ENCODE measurements around the gene ATP10A. TPM values are rescaled to one million over a fixed set of nuclear protein-coding genes. Genes with fewer than 3 reads are reported as not detected.

The ATP10A gene
- total RNA-seq, 1 experiment from 2014 or later = 1.3 TPM

DNA sequence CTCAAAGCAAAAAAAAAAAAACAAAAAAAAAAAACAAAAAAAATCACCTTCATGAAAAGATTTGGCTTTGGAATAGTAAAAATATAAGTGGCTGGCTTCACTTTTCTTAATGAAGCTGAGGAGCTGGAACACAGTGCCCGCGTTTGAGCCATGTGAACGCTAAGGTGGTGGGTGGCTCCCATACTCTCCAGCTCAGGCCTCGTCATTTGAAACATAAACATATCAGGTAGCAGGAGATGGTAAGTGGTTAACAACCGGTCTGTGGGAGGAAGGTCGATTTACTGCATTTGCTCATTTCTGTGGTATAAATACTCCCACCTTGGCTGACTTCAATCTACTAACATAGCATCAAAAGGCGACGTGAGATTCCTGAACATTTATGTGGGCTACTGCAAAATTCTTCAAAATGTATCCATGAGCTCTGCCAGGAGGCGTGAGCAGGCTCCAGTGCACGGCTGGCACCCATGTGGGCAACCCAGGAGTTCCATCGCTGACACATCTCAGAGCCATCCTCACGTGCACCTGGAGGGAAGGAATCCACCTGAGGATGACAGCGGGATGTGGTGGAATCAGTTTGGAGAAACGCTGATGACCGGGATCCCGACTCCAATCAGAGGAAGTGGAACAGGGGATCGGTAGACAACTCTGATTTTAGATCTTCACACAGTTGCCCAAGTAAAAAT is 157.6 kb downstream of the ATP10A start:
- no peak for DNase-seq (ENCODE audit: low spot score)

DNA sequence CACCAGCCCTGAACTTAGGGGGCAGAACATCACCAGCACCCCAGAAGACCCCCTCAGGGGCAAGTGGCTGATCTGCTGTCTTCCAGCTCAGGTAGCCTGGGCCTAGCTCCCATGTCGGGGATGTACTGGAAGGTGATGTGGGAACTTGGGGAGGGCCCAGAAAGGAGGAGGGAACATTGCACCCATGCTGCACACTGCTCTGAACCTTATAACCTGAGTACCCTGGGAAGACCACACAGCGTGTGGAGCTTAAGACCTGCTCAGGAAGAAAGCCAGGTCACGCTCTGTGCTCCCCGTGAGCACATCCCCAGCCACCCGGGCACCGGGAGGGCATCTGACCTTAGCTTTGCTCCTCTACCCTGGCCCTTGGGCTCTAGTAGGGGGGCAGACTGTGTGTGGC is 159.4 kb downstream of the ATP10A start:
- no peak for DNase-seq (ENCODE audit: low spot score)

DNA sequence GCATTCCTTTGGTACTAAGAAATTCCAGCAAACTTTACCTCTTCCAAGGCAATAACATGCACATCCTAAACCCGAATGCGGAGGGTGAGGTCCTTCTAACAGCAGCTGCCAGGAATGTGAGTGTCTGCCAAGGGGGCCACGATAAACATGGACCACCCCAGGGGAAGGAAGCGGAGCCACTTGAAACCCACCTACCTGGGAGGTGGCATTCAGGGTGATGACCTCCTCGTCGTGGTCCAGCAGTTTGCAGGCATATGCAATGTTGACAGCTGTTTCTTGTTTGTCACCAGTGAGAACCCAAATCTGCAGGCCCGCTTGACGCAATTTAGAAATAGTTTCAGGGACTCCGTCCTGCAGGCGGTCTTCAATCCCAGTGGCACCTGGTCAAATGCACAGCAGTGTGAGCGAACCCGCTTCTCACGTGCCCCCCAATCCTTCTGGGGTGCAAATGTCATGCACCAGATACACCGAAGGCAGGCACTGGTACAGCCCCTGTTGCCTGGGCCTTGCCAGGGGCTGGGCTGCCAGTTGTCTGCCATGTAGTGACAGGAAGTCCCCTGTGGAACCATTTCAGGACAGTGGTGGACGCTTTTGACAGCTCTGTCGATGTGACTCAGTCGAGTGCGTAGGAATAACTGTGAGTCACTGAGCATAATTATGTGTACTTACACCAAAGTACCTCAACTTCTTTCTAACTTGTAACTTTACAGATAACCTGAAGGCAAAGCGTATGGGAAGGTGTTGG is 161.2 kb downstream of the ATP10A start:
- no peak for DNase-seq (ENCODE audit: low spot score)

DNA sequence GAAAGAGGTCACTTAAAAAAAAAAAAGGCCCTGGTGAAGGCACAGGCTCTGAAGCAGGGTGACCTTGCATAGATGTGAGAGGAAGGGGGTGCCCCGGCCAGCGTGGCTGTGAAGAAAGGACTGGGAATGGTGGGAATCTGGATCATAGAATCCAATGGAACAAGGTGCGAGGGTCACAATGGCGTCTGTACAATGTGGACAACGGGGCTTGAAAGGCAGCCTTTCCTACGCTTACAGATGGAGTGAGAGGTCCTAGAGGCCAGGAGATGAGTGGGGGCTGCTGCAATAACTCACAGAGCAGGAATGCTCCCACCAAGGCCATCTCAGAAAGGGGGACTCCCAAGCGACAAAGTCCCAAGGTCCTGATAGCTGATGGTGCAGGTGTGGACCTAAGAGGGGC is 162.2 kb downstream of the ATP10A start:
- no peak for DNase-seq (ENCODE audit: low spot score)

DNA sequence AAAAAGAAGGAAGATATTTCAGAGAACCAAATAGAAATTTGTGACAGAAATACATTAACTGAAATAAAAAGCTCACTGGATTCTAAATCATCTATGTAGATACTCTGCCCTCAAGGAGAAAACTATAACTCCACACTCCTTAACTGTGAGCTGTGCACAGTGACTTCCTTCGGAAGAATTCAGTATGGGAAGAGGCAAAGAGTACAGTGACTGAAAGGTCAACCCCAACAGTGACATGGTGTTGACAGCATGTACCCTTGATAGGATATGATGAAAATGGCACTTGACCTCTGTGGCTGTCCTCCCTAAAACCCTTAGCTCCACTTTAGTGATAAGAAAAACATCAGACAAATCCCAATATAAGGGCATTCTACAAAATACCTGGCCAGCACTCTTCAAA is 165.5 kb downstream of the ATP10A start:
- DNase-seq (ENCODE audit: low spot score) = no peak

DNA sequence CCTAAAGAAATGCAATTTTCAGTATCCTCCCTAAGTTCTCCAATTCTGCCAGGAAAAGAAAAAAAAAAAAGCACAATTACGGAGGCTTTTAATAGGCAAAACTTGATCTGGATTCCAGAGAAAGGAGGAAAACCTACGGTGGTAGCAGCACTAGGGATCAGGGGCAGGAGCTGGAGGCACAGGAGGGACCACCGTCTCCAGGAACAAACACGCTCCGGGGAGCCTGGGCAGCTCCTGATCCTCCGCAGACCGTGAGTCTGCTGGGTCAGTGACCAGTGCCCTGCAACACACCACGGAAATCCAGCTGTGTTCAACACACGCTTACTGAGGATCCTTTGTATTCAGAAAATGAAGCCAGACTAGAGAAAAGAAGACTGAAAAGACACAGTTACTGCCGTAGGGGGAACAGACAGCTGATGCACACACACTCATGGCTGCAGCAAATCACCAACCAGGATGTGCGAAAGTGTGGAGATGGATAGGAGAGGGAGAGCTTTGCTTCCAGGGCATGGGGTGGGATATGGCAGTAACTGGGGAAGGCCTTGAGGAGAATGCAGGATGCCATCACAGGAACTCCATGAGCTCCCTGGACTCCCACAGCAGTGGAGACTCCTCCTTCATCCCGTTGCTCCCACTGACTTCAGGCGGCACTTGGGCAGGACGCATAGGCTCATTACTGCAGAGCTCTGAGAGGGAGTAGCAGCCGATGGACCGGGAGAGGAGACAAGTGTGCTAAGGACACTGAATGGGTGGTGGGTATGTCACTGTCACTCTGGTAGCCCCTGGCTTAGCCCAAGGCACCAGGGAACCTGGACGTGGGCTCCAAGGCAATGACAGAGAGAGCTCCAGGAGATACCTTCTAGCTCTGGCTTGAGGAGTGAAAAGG is 167.0 kb downstream of the ATP10A start:
- DNase-seq (ENCODE audit: low spot score) = no peak

DNA sequence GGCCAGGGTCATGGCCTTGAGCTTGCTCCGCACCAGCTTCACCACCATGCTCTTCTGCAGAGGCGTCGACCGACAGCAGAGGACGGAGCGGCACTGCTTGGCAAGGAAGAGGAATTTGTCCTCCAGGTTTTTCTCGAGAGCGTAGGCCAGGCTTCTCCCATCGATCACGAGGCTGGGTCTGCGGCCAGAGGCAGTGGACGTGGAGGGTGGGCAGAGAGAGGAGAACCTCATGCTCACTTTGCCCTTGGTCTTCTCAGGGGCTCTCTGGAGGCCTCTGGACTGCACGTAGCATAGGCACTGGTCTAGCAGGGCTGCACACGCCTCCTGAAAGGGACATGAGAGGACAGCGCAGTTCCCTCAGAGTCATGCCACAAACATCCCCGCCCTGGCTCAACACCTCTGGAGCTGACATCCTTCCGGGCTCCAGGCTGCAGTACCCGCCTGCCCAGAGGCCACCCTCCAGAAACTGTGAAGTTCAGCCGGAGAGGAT is 168.3 kb downstream of the ATP10A start:
- no peak for DNase-seq (ENCODE audit: low spot score)

DNA sequence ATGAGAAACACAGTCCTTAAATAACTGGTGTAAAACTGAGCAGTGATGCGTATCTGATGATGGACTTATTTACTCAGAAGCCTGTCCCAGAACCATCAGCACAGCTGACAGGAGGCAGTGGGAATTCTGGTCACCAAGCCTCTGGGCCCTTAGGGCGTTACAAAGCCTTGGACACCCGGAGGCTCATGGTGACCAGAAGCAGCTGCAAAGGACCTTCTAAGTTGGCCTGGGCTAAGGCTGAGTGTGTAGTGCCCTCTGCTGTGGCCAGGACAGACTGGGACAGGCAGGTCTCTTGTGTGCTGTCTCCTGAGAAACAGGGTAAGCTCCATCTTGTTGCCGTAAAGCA is 168.9 kb downstream of the ATP10A start:
- no peak for DNase-seq (ENCODE audit: low spot score)

DNA sequence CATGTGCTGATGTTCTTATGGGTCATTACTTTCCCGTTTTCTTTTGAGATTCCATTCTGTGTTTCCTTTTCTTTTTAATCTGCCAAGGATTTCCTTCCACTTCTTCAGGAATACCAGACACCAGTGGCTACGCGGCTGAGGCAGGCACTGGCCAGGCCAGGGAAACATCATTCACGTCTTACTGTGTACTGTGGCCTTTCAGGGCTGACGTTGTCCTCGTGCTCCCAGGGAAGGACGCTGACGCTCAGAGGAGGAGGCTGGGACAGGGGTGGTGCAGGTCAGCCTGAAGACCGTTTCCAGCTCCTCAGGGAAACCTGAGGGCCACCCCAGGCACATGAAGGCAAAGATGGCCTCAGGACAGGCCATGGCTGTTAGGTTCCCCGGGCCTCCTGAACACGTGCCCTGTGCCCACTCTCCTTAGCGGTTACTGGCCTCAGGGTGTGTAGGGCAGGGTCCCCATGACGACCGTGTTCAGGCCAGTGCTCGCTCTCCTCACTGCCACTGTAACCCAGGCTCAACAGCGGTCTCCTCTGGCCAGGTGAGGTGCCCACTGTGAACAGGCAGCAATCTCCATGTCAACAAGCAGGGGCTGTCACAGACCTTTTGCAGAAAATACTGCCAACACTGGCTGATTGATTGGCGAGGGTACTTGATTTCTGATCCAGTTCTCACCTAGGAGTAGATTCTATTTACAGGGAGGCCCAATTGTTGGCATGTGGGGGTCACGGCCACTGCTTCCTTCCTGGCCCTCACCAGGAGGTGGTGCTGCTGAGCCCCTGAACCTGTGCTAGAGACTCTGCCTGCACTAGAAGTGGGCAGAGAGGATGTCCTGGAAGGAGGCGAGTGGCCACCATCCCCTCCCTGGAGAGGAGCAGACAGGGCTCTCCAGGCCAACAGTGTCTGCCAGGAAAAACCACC is 169.5 kb downstream of the ATP10A start:
- DNase-seq (ENCODE audit: low spot score) = peak; percentile 19

DNA sequence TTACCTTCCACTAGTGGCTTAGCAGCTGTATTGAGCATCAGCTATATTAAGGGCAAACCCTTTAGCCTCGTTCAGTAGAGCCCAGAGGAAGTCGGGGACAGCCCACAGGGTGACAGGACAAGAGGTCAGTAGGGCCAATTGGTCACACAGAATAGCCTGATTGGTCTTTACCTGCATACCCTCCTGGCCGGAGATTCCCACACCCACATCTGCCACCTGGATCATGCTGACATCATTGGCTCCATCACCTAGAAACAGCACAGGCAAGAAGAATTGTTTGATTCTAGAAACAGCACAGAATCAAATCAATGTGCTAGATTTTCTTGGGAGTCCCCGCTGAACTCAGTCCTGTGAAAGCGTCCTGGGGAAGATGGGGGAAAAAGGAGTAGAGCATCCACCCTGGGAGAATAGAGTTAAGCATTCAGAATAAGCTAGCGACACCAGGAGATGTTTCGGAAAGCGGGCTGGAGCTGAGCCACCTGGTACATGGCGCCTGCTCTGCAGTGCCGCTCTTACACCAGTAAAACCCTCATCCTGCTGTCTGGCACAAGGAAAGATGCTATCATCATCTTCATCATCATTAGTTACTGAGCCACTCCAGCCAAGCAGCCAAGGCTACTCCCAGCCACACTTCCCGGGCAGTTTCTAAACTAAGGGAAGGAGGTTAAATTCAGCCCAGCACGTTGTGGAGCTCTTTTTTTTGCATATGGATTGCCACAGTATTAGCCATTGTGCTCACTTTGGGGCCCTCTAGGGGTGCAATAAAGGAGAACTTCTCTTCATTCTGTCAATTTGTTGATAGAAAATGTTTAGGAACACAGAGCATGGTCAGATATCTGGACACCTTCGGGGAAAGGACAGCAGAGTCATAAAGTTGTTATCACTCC is 171.3 kb downstream of the ATP10A start:
- no peak for DNase-seq (ENCODE audit: low spot score)

DNA sequence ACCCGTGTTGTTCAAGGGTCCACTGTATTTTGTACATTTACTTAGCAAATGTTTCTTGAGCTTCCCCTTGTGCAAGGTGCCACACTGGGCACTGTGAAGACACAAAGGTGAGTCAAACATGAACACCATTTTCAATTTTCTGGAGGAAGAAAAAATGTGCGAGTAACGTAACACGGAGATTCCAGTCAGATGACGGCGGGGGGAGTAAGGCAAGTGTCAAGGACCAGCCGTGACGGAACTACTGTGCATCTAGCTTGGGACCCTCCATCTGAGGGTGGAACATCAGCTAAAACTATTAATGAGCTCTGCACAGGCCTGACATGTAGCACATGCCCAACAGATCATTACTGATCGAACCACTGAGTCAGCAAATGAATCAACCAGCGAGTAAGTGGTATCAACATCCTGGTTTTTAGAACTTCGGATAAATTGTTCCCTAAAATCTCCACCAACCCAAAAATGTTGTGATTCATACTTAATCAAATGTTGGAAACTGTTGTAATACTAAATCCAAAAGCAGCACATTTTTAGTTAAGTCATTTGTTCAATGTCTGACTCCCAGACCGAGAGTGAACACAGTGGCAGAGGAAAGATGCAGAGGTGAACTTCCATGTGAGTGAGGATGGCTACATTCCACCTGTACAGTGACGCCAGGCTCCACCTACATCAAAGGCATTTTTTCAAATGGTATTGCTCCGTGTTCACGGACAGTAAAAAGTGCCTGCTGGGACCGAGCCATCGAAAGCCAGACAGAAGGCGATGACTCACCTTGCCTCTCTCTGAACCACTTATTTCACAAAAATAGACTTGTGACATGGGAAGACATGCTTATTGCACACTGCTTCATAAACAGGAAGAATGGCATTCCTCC is 172.2 kb downstream of the ATP10A start:
- DNase-seq (ENCODE audit: low spot score) = peak; percentile 29

DNA sequence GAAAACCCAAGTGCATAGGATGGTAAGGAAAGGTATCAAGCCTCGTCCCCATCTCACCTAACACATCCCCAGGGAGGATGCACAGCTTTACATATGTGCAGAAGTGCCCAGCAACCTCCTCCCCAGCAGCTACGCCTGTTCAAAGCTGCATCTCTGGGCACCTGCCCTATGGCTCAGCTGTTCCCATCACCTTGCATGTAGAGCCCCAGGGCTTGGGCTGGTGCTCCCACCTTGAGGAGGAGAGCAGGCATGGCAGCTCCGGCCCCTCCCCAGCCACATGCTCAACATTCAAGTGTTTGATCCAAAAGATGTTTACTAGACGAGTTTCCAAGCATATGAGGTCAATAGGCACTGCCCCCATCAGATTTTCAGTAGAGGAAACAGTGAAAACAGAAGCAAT is 173.5 kb downstream of the ATP10A start:
- no peak for DNase-seq (ENCODE audit: low spot score)

DNA sequence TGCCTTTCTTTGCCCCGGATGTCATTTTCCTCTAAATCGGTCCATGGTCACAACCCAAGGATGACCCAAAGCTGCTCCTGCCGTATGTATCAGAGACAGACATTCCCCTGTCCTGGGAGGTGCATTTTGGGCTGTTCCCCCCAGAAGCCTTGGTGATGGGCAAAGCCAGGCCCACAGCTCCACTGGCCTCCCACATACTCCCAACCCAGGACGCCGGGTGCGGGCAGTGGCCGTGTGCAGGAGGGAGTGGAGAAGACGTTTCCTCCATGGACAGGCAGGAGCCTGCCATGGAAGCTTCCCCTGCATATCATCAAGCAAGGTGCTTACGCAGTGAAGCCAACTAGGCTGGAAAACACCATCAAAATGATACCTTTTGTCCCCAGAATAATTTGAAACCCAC is 175.0 kb downstream of the ATP10A start:
- DNase-seq (ENCODE audit: low spot score) = no peak

DNA sequence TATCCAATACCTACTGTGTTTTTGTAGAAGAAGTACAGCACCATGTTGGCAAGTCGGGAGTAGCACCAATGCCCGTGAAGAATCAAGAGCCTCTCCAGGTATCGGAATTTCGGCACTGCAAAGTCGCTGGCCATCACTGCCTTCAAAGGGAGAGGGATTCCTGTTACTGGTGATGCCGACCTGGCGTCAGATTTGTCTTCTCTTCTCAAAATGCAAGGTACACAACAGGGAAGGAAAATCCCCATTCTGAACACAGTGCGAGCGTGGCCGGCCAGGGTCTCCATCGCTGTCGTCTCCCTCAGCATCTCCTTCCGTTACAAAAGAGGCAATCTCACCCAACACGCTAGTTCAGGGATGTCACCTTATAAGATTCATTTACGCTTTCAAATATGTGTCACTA is 175.4 kb downstream of the ATP10A start:
- no peak for DNase-seq (ENCODE audit: low spot score)

DNA sequence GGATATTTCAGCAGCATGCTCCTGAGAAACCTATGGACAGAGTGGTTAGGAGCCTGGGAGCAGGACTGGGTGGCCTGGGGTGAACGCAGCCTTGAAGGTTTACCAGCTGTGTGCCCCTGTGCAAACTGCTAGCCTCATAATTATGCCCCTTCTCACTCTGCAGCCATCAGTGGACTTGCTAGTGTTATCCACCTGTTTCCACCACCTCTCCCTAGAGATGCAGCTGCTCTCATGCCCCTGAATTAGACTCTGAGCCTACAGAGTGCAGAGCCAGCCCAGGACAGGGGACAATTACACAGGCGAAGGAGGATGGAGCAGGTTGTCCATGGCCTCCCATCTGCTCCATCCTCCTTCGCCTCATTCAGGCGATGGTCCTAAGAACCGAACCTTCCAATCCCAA is 175.9 kb downstream of the ATP10A start:
- no peak for DNase-seq (ENCODE audit: low spot score)

DNA sequence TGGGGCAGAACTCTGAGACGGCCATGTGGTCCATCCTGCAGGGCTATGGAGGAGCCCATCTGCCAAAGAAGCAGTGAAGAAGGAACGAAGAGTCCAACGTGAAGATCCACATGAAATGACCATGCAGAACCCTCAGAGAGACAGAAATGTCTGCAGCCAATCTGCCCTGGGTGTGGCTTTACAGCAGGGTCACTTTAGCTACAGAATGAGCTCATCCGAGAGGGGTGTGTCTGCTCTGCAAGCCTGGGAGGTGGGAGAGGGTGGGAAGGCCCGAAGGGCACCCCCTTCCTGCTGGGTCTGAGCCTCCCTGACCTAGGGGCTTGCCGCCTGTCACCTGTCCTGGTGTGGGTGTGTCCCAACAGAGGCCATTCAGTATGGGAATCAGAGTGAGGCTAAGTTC is 176.3 kb downstream of the ATP10A start:
- no peak for DNase-seq (ENCODE audit: low spot score)

DNA sequence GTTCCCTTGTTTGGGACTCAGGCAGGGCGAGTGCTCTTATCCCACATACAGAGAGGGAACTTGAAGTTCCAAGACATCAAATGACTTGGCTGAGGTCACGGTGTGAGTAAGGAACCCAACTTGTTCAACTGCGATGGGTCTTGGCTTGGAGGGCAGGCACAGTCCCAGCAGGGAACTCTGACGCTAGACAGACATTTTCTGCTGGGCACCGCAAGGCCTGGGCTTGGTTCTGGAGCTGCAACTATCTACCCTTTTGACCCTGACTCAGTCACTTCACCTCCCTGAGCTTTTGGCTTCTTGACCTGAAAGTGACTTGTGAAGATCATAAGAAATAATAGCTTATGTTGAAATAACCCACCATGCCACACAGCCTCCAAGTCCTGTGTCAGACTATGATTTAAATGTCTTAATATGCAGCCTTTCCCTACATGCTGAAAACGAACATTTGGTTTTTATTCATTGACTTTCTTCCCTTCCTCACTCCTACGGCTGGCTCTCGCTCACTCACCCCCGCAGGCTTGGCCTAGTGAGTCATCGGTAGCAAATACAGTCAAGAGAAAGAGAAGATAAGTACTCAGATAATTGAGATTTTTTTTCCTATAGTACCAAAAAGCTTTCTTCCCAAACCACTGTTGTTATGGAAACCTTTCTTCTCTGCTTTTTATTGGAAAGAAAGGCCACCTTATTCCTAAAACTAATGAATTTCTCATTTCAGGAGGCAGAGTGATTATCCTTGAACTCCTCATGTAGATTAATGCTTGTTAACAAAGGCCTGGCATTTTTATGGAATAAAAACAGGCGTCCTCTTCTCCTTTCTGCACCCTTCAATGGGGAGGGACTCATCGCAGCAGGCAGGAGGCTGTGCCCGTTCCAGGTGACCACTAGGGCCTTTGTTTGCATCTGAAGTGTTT is 178.4 kb downstream of the ATP10A start:
- no peak for DNase-seq (ENCODE audit: low spot score)

DNA sequence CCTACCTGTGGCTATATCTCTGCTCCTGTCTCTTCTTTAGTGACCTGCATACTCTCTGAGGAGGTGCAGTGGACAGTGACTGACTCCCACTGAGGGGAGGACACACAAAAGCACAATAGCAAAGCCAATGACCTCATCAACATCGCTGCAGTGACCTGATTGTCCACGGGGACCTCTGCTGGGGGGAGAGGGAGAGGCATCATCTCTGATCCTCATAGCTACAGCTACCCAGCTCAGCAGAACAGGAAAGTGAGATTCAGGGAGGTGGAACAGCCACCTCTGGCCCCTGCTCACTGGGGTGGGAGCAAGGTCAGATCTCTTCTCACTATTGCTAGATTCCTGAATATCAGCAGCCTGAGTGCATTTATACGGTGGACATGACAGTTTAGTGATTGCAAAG is 179.2 kb downstream of the ATP10A start:
- DNase-seq (ENCODE audit: low spot score) = no peak

Data from H4 (cell line).